Spinal cord (tissue), 10 donors: ENCODE results near the gene ZNF197. TPM values are rescaled to one million over a fixed set of nuclear protein-coding genes. Genes with fewer than 3 reads are reported as not detected.
A peak's percentile ranks its signal among the peaks of the same experiment; 100 is the strongest.
"Not testable (repeated sequence)": the region's sequence is repeated elsewhere in the genome, so short reads cannot be mapped to it uniquely, and the experiment has no call there.

Source experiments
- DNase-seq, 6 donors: peaks; one replicate each; pipeline versions ENCODE4 v3.0.0 to v3.0.0-alpha.2; 2013 to 2015; ENCODE audit warnings: low spot score in 6 of 6, low read depth in 4 of 6
- H3K27ac ChIP-seq: one replicate; pipeline ENCODE4 v1.5.1; 2013; ENCODE audit warnings: low read depth, low read length, control low read depth
- H3K27me3 ChIP-seq: one replicate; pipeline ENCODE4 v1.6.1; 2013; ENCODE audit warnings: low read length; ENCODE audit not compliant: control insufficient read depth, insufficient read depth
- H3K36me3 ChIP-seq: one replicate; pipeline ENCODE4 v1.6.1; 2013; ENCODE audit warnings: low read length; ENCODE audit not compliant: control insufficient read depth, insufficient read depth
- H3K4me1 ChIP-seq: one replicate; pipeline ENCODE4 v1.6.1; 2013; ENCODE audit warnings: low read length; ENCODE audit not compliant: control insufficient read depth, insufficient read depth
- H3K4me3 ChIP-seq: one replicate; pipeline ENCODE4 v1.5.1; 2013; ENCODE audit warnings: low read depth, low read length, control low read depth
- H3K9me3 ChIP-seq: one replicate; pipeline ENCODE4 v1.6.1; 2013; ENCODE audit warnings: low read length; ENCODE audit not compliant: control insufficient read depth, insufficient read depth
- WGBS: methylation state at CpG from one replicate; pipeline ENCODE4 v1.1.5; 2013; ENCODE audit warnings: missing lambda C conversion rate; ENCODE audit not compliant: insufficient coverage; 5-methylcytosine and 5-hydroxymethylcytosine counted together
- long read RNA-seq, 4 donors: transcript quantifications; one replicate each; lab custom pipeline, GENCODE V29; 2026
- polyA plus RNA-seq, 2 donors: library from polyadenylated mRNA; unstranded; fragments of 120-200 nt; gene quantifications; one replicate each; pipeline ENCODE4 v1.2.1, GENCODE V29; 2013; ENCODE audit not compliant: insufficient read length in 2 of 2
- total RNA-seq, 2 donors: library from RNA; depleted of rRNA in 1 of 2; stranded (reverse); fragments of 120-200 nt in 1 of 2; fragments of >200 nt in 1 of 2; gene quantifications; one replicate each; pipeline versions ENCODE4 v1.2.3 to v1.2.4, GENCODE V29; 2013 to 2014
- donor health status: healthy.

ZNF197 gene
- total RNA-seq (10 to 100 TPM; 29.4 to 36.5 TPM), polyA plus RNA-seq (10 to 100 TPM; 25.5 to 31.9 TPM)
- long read RNA-seq, donor 1, full-length matches to known transcripts: 1 of 1 reads
- long read RNA-seq, donor 1, partial matches to known transcripts: 0 of 1 reads
- long read RNA-seq, donor 1, other reads (novel, unspliced or antisense): 0 of 1 reads
- long read RNA-seq, donor 2, partial matches to known transcripts: 5 of 7 reads
- long read RNA-seq, donor 2, other reads (novel, unspliced or antisense): 0 of 7 reads
- long read RNA-seq, donor 3, full-length matches to known transcripts: 2 of 2 reads
- long read RNA-seq, donor 3, partial matches to known transcripts: 0 of 2 reads
- long read RNA-seq, donor 3, other reads (novel, unspliced or antisense): 0 of 2 reads
- long read RNA-seq, donor 4, full-length matches to known transcripts: 4 of 4 reads
- long read RNA-seq, donor 4, partial matches to known transcripts: 0 of 4 reads
- long read RNA-seq, donor 4, other reads (novel, unspliced or antisense): 0 of 4 reads

DNA sequence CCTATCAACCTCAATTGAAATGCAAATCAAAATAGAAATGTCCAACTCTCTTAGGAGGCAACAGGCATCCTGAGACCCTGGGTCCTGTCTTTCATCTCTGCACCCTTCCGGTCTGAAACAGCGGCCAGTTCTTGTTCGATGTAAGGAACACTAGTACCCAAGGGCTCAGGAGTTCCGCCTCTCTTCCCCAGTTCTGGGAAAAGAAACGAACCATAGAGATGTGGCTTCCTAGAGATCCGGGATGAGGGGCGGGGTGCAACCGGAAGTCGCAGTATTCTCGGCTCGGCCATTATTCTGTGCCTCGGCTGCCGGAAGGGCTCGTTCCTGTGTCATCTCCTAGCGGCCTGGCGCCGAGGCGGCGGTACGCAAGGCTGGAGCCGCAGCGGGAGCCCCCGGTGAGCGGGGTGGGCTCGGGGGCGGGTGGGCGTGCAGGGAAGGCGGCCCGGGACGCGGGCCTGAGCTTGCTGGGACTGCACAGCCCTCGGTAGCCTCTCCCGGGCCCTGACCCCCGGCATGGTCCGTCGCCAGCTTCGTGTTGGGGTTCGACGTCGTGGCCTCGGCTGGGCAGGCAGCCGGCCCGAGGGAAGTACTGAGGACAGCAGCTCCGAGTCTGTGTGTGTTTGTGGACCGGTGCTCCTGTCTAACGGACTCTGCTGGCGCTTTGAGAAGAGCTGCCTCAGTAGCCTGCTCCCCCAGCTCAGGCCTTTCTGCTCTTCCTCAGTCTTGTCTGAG is at the start of gene ZNF197:
Gene ZNF197 (plus strand): TSS at position 288 of the 732 bp plus-strand sequence. CDS start 4,119 bp downstream, outside the sequence.
- Histone ChIP-seq H3K27ac (peak within 1 kb of the TSS; percentile 86), H3K4me3 (peak within 1 kb of the TSS; percentile 78), H3K4me1 (peaks cover 5% of the 10 kb centered on the region), H3K27me3 (no peaks in the 10 kb centered on the region), H3K36me3 (peaks cover 10% of the 10 kb centered on the region), H3K9me3 (no peaks in the 10 kb centered on the region)
- peak; percentile 83 to 98 (median 89) for DNase-seq
- under 1% methylated on average over 47 of the region's 47 CpGs for WGBS

DNA sequence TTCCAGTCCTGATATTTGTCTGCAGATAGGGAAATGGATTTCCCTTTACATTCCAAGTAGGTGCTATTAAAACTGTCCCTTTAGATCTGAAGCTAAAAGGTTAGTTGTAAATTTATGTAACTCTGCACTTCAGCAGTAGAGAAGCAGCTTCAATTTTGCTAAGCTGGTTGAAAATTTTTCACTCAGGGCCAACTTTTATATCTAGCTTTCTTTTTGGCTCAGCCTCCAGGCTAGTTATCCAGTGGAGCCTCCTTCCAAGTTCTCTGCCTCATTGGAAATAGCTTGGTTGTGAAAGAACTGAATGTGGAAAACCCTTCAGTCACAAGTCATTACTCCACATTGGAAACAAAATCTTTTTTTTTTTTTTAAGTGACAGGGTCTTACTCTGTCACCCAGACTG is 48.2 kb upstream of the ZNF197 start:
- Histone ChIP-seq H3K4me3 (no peak overlapping the region), H3K9me3 (no peaks in the 10 kb centered on the region), H3K27me3 (no peaks in the 10 kb centered on the region), H3K36me3 (peaks cover 28% of the 10 kb centered on the region), H3K4me1 (no peaks in the 10 kb centered on the region), H3K27ac (no peak overlapping the region)
- peak in 1 of 6 donors; percentile 38 for DNase-seq

DNA sequence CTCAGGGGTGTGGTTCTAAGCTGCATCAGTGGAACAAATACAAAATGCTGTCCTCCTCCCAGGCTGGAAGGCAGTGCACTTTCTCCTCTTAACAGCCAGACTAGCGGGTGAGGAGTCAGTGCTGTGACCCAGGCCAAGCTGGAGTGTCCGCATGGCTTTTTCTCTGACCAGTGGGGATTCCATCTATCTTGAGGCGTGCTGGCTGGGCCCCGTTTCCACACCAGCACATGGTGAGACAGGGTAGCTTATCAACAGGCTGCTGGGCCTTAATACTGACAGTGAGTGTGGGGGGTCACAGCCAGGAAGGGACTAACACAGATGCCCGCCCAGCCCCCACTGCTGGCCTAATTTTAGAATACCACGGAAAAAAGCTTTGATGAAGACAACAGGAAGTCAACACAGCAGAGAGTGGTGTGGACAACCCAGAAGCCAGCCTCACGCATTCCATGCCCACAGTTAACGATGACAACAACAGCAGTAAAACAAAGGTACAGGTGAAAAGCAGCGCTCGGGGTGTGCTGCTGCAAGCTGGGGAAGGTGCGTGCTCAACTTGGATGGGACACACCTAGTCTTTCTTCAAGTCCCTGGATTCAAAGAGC is 47.4 kb upstream of the ZNF197 start:
- WGBS: 96% methylated on average over 6 of the region's 11 CpGs
- H3K9me3 ChIP-seq, H3K4me3 ChIP-seq, H3K4me1 ChIP-seq, H3K27ac ChIP-seq, DNase-seq, H3K27me3 ChIP-seq: not testable (repeated sequence)
- peaks cover 22% of the 10 kb centered on the region for H3K36me3 ChIP-seq

DNA sequence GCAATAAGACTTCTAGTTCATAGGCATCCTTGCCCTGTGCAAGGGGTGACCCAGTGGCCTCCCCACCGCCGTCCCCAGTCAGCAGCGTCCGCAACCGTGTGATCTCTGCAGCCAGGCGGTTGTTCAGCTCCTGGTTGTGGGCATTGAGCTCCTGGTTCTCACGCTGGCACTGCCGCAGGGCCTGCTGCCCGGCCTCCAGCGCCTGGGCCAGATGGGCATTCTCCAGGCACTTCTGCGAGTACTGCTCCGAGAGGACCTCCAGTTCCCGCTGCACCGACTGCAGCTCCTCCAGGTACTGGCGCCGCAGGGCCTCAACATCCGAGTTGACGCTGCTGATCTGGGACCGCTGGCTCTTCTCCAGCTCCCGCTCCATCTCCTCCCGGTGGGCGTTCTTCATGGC is 46.5 kb upstream of the ZNF197 start:
- H3K9me3 ChIP-seq, H3K27me3 ChIP-seq, DNase-seq, H3K4me1 ChIP-seq, H3K27ac ChIP-seq, H3K4me3 ChIP-seq: not testable (repeated sequence)
- 98% methylated on average over 22 of the region's 22 CpGs for WGBS
- H3K36me3 ChIP-seq: peaks cover 21% of the 10 kb centered on the region

DNA sequence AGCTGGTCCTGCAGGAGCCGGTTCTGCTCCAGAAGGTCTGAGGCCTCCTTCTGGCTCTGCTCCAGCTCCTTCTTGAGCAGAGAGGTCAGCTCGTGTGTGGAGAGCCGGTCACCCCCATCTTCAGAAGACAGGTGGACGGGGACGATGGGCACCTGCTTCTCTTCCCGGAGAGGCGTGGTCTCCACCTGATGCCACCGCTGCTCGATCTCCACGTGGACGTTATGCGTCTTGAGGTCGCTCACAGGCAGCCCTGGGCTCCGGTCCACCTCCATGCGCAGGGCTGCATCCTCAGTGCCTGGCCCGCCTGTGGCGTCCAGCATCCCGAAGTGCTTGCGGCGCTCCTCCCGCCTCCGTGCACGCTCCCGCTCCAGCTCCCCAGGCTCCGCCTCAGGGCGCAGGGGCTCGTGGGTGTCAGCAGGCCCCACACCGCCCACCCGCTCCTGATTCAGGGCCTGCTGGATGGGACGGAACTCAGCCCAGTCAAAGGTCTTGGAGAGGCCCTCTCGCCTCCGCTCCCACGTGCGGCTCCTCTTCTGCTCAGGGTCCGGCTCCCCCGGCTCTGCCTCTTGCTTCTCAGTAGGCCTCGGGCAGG is 45.8 kb upstream of the ZNF197 start:
- not testable (repeated sequence) for H3K27me3 ChIP-seq, H3K4me3 ChIP-seq, H3K4me1 ChIP-seq, H3K9me3 ChIP-seq, DNase-seq, H3K27ac ChIP-seq
- H3K36me3 ChIP-seq: peaks cover 21% of the 10 kb centered on the region
- 96% methylated on average over 36 of the region's 37 CpGs for WGBS

DNA sequence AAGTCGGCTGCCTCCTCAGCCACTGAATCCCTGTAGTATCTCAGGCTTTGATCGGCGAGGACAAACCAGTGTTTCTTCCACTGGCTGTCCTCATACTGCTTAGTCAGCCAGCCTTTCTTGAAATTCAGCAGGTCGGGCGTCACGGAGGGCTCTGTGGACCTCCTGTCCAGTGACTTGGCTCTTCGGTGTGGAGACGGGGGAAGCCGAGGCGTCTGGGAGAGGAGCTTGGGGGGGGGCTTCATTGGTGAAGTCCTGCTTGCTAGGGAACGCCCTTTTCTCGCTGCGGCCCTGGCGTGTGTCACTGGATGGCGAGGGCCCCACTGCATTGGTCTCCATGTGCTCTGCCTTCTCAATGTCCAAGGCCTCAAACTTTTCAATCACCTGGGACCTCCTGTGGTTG is 45.1 kb upstream of the ZNF197 start:
- 97% methylated on average over 10 of the region's 15 CpGs for WGBS
- H3K27ac ChIP-seq, DNase-seq: not testable (repeated sequence)

DNA sequence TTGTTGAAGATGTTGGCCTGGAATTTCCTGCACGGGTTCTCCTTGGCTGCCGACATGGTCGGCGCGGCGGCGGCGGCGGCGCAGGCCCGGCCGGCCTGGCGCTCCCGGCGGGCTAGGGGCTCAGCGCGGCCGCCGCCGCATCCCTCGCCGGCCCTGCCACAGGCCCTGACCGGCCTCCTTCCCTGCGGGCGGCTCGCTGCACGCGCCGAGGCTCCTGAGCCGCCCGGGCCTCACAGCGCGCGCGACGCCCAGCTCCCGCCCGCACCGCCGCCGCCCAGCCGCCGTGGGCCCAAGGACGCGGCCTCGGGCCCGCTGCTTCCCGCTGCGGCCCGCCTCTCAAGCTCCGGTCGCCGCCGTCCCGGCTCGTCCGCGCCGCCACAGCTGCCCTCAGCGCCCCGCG is 43.9 kb upstream of the ZNF197 start:
- 34% methylated on average over 58 of the region's 62 CpGs for WGBS
- H3K36me3 ChIP-seq: peaks cover 21% of the 10 kb centered on the region
- H3K4me3 ChIP-seq, H3K27ac ChIP-seq, H3K9me3 ChIP-seq, H3K27me3 ChIP-seq, DNase-seq, H3K4me1 ChIP-seq: not testable (repeated sequence)

More for the DNA sequence above, 45.1 kb upstream of the ZNF197 start:
- H3K27me3 ChIP-seq, H3K4me1 ChIP-seq, H3K4me3 ChIP-seq, H3K9me3 ChIP-seq: not testable (repeated sequence)
- H3K36me3 ChIP-seq: peaks cover 21% of the 10 kb centered on the region

DNA sequence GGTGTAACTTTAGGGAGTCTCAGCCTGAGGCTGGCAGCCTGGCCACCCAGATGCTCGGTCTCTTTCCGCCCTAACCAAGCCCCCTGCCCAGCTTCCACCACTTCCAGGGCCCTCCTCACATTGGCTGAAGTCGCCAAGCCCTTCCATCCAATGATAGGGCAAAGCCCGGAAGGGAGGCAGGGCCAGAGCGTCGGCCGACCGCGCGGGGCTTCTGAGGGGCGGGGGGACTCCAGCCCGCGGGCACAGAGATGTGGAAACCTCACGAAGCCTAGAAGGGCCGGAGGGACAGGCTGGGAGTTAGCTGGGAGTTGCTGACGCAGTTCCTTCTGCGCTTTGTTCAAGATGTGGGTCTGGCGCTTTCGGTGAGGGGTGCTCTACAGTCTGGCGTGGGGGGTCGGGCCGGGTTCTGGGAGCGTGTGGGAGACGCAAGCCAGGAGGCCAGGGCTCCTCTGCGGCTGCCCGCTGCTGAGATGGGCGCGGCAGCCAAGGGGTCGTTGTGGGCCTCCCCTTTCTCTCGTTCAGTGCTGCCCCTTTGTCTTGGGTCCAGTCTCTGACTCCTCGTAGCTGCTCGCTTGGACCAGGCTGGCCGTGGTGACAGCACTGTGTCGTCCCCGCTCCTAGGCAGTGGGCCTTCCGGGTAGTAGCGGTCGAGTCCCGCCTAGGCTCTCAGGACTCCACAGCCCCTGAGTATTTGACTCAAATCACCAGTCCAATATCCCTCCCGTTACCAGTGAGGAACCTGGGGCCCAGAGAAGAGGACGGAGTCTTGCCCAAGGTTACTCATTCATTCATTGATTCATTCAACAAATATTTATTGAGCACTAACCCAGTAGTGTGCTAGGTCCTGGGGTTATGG is 40.0 kb upstream of the ZNF197 start, which contains the start of gene ZNF660:
Gene ZNF660 (plus strand): TSS at position 319 of the 856 bp plus-strand sequence. CDS start 9,230 bp downstream, outside the sequence.
- DNase-seq: peak; percentile 75 to 98 (median 88)
- H3K36me3 ChIP-seq: peaks cover 18% of the 10 kb centered on the region
- H3K4me1 ChIP-seq: peaks cover 4% of the 10 kb centered on the region
- H3K9me3 ChIP-seq: no peaks in the 10 kb centered on the region
- H3K27ac ChIP-seq: peak within 1 kb of the TSS; percentile 93
- H3K4me3 ChIP-seq: peak within 1 kb of the TSS; percentile 94
- 0% methylated on average over 39 of the region's 41 CpGs for WGBS
- H3K27me3 ChIP-seq: no peaks in the 10 kb centered on the region
